ENCODE measurements around the gene RBCK1. TPM values are rescaled to one million over a fixed set of nuclear protein-coding genes. Genes with fewer than 3 reads are reported as not detected.

Gene RBCK1
- total and polyA plus RNA-seq, 11 donors: 37.0 to 77.7 (median 50.6) TPM

GRCh38 chr20:400128-400453 is 8.0 kb upstream of the RBCK1 start:
- Histone ChIP-seq H3K27me3 (no peaks in the 10 kb centered on the region), H3K9me3 (peaks cover 0 to 4% (median 0%) of the 10 kb centered on the region in 12 donors), H3K36me3 (peaks cover 0 to 25% (median 0%) of the 10 kb centered on the region in 9 donors), H3K4me1 (no peaks in the 10 kb centered on the region), H3K27ac (no peak overlapping the region), H3K4me3 (no peak overlapping the region)
- intact Hi-C loops (cut with DNase I): loop anchor here in 1 of 10 donors (10.0 kb wide), 1 partner anchor 75 kb away; no protein-coding TSS in a partner anchor
- TF ChIP-seq CTCF (IDR thresholded peaks at IDR 0.05) (no peak), POLR2A (IDR thresholded peaks at IDR 0.05) (no peak)
- DNase-seq (no peak), ATAC-seq (no peak)
- 43 to 72% (median 66%) methylated on average over 2 of the region's 2 CpGs for WGBS, 4 donors

GRCh38 chr20:400454-401275 is 7.4 kb upstream of the RBCK1 start:
- H3K36me3 ChIP-seq: peaks cover 0 to 24% (median 0%) of the 10 kb centered on the region in 9 donors
- H3K27ac ChIP-seq: no peak overlapping the region
- no peak for ATAC-seq
- H3K27me3 ChIP-seq: no peaks in the 10 kb centered on the region
- H3K4me3 ChIP-seq: no peak overlapping the region
- H3K4me1 ChIP-seq: no peaks in the 10 kb centered on the region
- intact Hi-C loops (cut with DNase I): loop anchor here in 1 of 10 donors (10.0 kb wide), 1 partner anchor 74 kb away; no protein-coding TSS in a partner anchor
- H3K9me3 ChIP-seq: peaks cover 0 to 4% (median 0%) of the 10 kb centered on the region in 12 donors
- 70 to 88% (median 77%) methylated on average over 5 of the region's 5 CpGs for WGBS, 4 donors
- no peak for DNase-seq
- TF ChIP-seq CTCF (IDR thresholded peaks at IDR 0.05) (no peak), POLR2A (IDR thresholded peaks at IDR 0.05) (no peak)

GRCh38 chr20:401682-402495 is 6.2 kb upstream of the RBCK1 start:
- intact Hi-C loops (cut with DNase I): loop anchor here in 1 of 10 donors (10.0 kb wide), 1 partner anchor 73 kb away; no protein-coding TSS in a partner anchor
- DNase-seq (no peak), ATAC-seq (no peak)
- Histone ChIP-seq H3K27me3 (no peaks in the 10 kb centered on the region), H3K27ac (no peak overlapping the region), H3K4me3 (no peak overlapping the region), H3K9me3 (peaks cover 0 to 4% (median 0%) of the 10 kb centered on the region in 12 donors), H3K36me3 (peaks cover 0 to 13% (median 0%) of the 10 kb centered on the region in 9 donors), H3K4me1 (peaks cover 0 to 3% (median under 1%) of the 10 kb centered on the region in 12 donors)
- 83 to 91% (median 88%) methylated on average over 9 of the region's 9 CpGs for WGBS, 4 donors
- TF ChIP-seq CTCF (IDR thresholded peaks at IDR 0.05): no peak
- TF ChIP-seq POLR2A (IDR thresholded peaks at IDR 0.05): no peak

- Histone ChIP-seq H3K9me3 (peaks cover 0 to 4% (median 0%) of the 10 kb centered on the region in 12 donors), H3K27me3 (no peaks in the 10 kb centered on the region), H3K27ac (no peak overlapping the region), H3K4me1 (peaks cover 0 to 9% (median 4%) of the 10 kb centered on the region in 12 donors), H3K4me3 (no peak overlapping the region), H3K36me3 (peaks cover 0 to 7% (median 0%) of the 10 kb centered on the region in 9 donors)
- DNase-seq (peak in 1 of 5 donors; percentile 1), ATAC-seq (no peak)
- TF ChIP-seq POLR2A (IDR thresholded peaks at IDR 0.05): no peak
- TF ChIP-seq CTCF (IDR thresholded peaks at IDR 0.05): no peak
- WGBS, 4 donors: 83 to 94% (median 87%) methylated on average over 2 of the region's 2 CpGs
- intact Hi-C loops (cut with DNase I): loop anchor here in 1 of 10 donors (10.0 kb wide), 1 partner anchor 72 kb away; no protein-coding TSS in a partner anchor
Measured at GRCh38 chr20:402496-402885, 5.6 kb upstream of the RBCK1 start.
